ENCODE data around the gene IMPDH1. TPM values are rescaled to one million over a fixed set of nuclear protein-coding genes. Genes with fewer than 3 reads are reported as not detected.

The IMPDH1 gene
- total RNA-seq, 1 experiment from 2014 or later = 74.0 TPM

DNA sequence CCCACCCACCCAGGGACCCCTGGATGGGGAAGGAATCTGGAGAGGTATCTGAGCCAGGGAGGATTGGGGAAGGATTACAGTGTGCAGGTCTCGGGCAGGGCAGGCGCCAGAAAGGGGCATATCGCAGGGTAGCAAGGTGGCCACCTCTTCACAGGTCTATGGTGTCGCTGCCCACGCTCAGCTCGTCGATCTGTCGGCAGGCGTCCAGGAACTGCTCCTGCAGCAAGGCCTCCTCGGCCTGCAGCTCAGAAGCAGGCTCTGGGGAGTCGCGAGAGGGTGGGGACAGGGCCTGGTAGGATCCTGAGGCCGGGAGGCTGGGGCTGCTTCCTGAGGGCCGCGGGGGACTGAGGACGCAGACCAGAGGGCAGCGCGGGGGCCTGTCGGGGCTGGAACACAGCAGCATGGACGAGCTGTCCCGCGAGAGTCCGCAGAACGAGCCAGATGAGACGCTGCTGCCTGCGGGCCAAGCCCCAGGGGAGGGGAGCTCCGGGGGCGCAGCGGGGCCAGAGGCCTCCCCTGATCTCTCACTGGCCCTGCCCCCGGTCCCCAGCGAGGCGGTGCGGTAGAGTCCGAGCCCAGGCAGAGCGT lies 59.0 kb downstream of the IMPDH1 start:
- Mint-ChIP-seq H3K36me3 (ENCODE audit: insufficient read depth, unreplicated experiment) (no peaks in the 10 kb centered on the region), H3K27ac (ENCODE audit: low read depth, unreplicated experiment) (no peak overlapping the region), H3K4me3 (ENCODE audit: unreplicated experiment) (no peak overlapping the region), H3K27me3 (ENCODE audit: insufficient read depth, unreplicated experiment) (peaks cover 34% of the 10 kb centered on the region), H3K4me1 (ENCODE audit: insufficient read depth, unreplicated experiment) (peaks cover 7% of the 10 kb centered on the region), H3K9me3 (ENCODE audit: unreplicated experiment) (no peaks in the 10 kb centered on the region)
- ChIA-PET CTCF (interaction anchor here (0.6 to 8.8 kb wide), 4 partner anchors 21 to 93 kb away, joined by 3 to 372 read pairs (median 4); no protein-coding TSS in a partner anchor), POLR2A (interaction anchor here (0.7 to 4.2 kb wide), 2 partner anchors 36 to 1859 kb away, joined by 3 to 18 read pairs; no protein-coding TSS in a partner anchor)
- intact Hi-C loops (cut with micrococcal nuclease) = no loop called here
- BruUV-seq (replicated peaks) = no TSS peak
- DNase-seq (ENCODE audit: unreplicated experiment) = no peak
- TF ChIP-seq, protein P1, sequence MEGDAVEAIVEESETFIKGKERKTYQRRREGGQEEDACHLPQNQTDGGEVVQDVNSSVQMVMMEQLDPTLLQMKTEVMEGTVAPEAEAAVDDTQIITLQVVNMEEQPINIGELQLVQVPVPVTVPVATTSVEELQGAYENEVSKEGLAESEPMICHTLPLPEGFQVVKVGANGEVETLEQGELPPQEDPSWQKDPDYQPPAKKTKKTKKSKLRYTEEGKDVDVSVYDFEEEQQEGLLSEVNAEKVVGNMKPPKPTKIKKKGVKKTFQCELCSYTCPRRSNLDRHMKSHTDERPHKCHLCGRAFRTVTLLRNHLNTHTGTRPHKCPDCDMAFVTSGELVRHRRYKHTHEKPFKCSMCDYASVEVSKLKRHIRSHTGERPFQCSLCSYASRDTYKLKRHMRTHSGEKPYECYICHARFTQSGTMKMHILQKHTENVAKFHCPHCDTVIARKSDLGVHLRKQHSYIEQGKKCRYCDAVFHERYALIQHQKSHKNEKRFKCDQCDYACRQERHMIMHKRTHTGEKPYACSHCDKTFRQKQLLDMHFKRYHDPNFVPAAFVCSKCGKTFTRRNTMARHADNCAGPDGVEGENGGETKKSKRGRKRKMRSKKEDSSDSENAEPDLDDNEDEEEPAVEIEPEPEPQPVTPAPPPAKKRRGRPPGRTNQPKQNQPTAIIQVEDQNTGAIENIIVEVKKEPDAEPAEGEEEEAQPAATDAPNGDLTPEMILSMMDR (IDR thresholded peaks at IDR 0.05; ENCODE audit: unreplicated experiment) = no peak

DNA sequence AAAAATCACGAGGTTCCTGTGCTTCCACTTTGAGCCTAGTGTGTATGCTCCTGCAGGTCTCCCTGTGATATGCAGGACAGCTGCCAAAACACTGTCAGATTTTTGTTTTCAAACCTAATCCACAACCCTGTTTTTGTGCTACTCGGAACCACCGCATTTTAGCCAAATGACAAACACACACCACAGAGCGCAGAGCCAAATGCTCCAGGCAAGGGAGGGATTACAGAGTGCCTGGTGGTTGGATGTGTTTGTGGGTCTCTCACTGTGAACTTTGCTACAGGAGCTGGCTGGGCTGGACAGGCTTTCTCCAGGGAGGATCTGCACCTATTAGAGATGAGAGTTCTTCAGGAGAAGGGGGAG lies 60.3 kb downstream of the IMPDH1 start:
- peaks cover 7% of the 10 kb centered on the region for H3K4me1 Mint-ChIP-seq (ENCODE audit: insufficient read depth, unreplicated experiment)
- H3K27ac Mint-ChIP-seq (ENCODE audit: low read depth, unreplicated experiment) = no peak overlapping the region
- intact Hi-C loops (cut with micrococcal nuclease) = no loop called here
- ChIA-PET POLR2A (interaction anchor here (4.2 kb wide), 1 partner anchor 37 kb away, joined by 18 read pairs; no protein-coding TSS in a partner anchor), CTCF (interaction anchor here (1.0 to 8.8 kb wide), 6 partner anchors 19 to 111 kb away, joined by 3 to 372 read pairs (median 22); no protein-coding TSS in a partner anchor)
- peaks cover 33% of the 10 kb centered on the region for H3K27me3 Mint-ChIP-seq (ENCODE audit: insufficient read depth, unreplicated experiment)
- TF ChIP-seq, protein P1 (IDR thresholded peaks at IDR 0.05; ENCODE audit: unreplicated experiment) = no peak
- no peaks in the 10 kb centered on the region for H3K36me3 Mint-ChIP-seq (ENCODE audit: insufficient read depth, unreplicated experiment)
- no peak overlapping the region for H3K4me3 Mint-ChIP-seq (ENCODE audit: unreplicated experiment)
- no peaks in the 10 kb centered on the region for H3K9me3 Mint-ChIP-seq (ENCODE audit: unreplicated experiment)
- no TSS peak for BruUV-seq (replicated peaks)
- DNase-seq (ENCODE audit: unreplicated experiment) = no peak

DNA sequence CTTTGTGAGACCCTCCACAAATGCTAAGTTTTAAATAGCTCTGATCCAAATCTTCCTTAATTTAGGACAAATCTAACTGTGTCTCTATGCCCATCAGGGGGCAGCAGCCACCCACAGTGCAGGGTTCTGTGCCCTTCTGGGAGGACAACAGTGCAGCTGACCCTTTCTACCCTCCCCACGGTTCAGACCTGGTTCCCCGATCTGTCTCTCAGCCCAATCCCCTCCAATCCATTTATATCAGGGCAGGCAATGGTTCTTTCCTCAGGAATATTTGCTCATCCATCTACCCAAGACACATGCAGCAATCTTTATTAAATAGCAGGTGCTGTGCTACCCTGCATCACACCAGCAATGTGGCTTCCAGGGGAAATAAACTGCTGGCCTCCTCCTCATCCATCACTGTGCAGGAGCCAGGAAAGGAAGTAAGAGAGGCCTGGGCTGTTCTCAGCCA lies 62.1 kb downstream of the IMPDH1 start:
- Mint-ChIP-seq H3K4me3 (ENCODE audit: unreplicated experiment) (no peak overlapping the region), H3K36me3 (ENCODE audit: insufficient read depth, unreplicated experiment) (peaks cover 3% of the 10 kb centered on the region), H3K27me3 (ENCODE audit: insufficient read depth, unreplicated experiment) (peaks cover 16% of the 10 kb centered on the region), H3K4me1 (ENCODE audit: insufficient read depth, unreplicated experiment) (peaks cover 11% of the 10 kb centered on the region), H3K9me3 (ENCODE audit: unreplicated experiment) (no peaks in the 10 kb centered on the region), H3K27ac (ENCODE audit: low read depth, unreplicated experiment) (peak overlapping the region; percentile 2)
- CTCF ChIA-PET = interaction anchor here (0.6 to 8.8 kb wide), 36 partner anchors 10 to 799 kb away, joined by 3 to 372 read pairs (median 6); partner anchors contain the start of gene METTL2B
- no TSS peak for BruUV-seq (replicated peaks)
- TF ChIP-seq, protein P1 (IDR thresholded peaks at IDR 0.05; ENCODE audit: unreplicated experiment) = peak; percentile 93
- peak; percentile 76 for DNase-seq (ENCODE audit: unreplicated experiment)
- POLR2A ChIA-PET = interaction anchor here (1.1 to 4.2 kb wide), 2 partner anchors 24 to 39 kb away, joined by 4 to 18 read pairs; no protein-coding TSS in a partner anchor
- intact Hi-C loops (cut with micrococcal nuclease) = loop anchor here (1.0 to 2.0 kb wide), 3 partner anchors 40 to 113 kb away; no protein-coding TSS in a partner anchor

DNA sequence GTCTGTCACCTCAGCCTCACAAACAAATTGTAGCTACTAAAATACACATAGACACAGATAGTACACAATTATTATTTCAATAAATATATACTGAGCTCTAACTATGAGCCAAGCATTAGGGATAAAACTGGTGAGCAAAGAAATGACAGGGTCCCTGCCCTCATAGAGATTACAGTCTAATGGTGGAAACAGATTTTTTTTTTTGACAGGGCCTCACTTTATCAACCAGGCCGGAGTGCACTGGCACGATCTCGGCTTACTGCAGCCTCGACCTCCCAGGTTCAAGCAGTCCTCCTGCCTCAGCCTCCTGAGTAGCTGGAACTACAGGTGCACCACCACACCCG lies 65.4 kb downstream of the IMPDH1 start:
- Mint-ChIP-seq H3K9me3 (ENCODE audit: unreplicated experiment) (no peaks in the 10 kb centered on the region), H3K4me1 (ENCODE audit: insufficient read depth, unreplicated experiment) (peaks cover 14% of the 10 kb centered on the region), H3K36me3 (ENCODE audit: insufficient read depth, unreplicated experiment) (peaks cover 14% of the 10 kb centered on the region), H3K4me3 (ENCODE audit: unreplicated experiment) (no peak overlapping the region), H3K27ac (ENCODE audit: low read depth, unreplicated experiment) (peak overlapping the region; percentile 96), H3K27me3 (ENCODE audit: insufficient read depth, unreplicated experiment) (peaks cover 12% of the 10 kb centered on the region)
- BruUV-seq (replicated peaks) = no TSS peak
- POLR2A ChIA-PET = interaction anchor here (0.6 to 1.6 kb wide), 10 partner anchors 11 to 1376 kb away, joined by 3 to 7 read pairs (median 4); no protein-coding TSS in a partner anchor
- intact Hi-C loops (cut with micrococcal nuclease) = no loop called here
- CTCF ChIA-PET = interaction anchor here (0.6 to 8.8 kb wide), 17 partner anchors 9 to 773 kb away, joined by 3 to 372 read pairs (median 5); partner anchors contain the start of gene HILPDA
- no peak for DNase-seq (ENCODE audit: unreplicated experiment)
- TF ChIP-seq, protein P1 (IDR thresholded peaks at IDR 0.05; ENCODE audit: unreplicated experiment) = no peak
